Sigmoid colon (tissue), 4 donors: Measurements from ENCODE around the gene RCOR2.

Experiments
- CTCF ChIP-seq, 4 experiments: fragments of 450-650 bp in 3 of 4; fragments of 200-600 bp in 1 of 4; IDR thresholded peaks; one replicate each; pipeline ENCODE4 v1.5.1; 2016 to 2019; ENCODE audit warnings: antibody characterized with exemption in 4 of 4, mild to moderate bottlenecking in 3 of 4, moderate library complexity in 2 of 4
- POLR2AphosphoS5 ChIP-seq, 4 donors: sonication (generic); formaldehyde crosslinking; IDR thresholded peaks; one replicate each; pipeline ENCODE4 v1.6.1; 2017; ENCODE audit warnings: antibody characterized with exemption in 4 of 4

GRCh38 chr11:63909591-63910506 is 7.1 kb downstream of the RCOR2 start:
- TF ChIP-seq CTCF (IDR thresholded peaks at IDR 0.05): no peak
- no peak for TF ChIP-seq POLR2AphosphoS5 (IDR thresholded peaks at IDR 0.05)
